HG02885 (cell line): Measurements from ENCODE around the gene ZC3H7B.
"Not testable (repeated sequence)": the region's sequence is repeated elsewhere in the genome, so short reads cannot be mapped to it uniquely, and the experiment has no call there.

ENCODE experiments used
- ATAC-seq: cut with Tn5 transposase; IDR thresholded peaks from one replicate; pipeline ENCODE4 v1.9.1; 2021; ENCODE audit warnings: mild to moderate bottlenecking; ENCODE audit not compliant: unreplicated experiment, poor library complexity

ZC3H7B gene

GRCh38 chr22:41368543-41369423 lies 67.5 kb downstream of the ZC3H7B start:
- ATAC-seq = no peak

GRCh38 chr22:41369424-41369745 lies 68.1 kb downstream of the ZC3H7B start:
- ATAC-seq = no peak

GRCh38 chr22:41369837-41370236 lies 68.5 kb downstream of the ZC3H7B start:
- ATAC-seq = no peak

GRCh38 chr22:41377846-41378245 lies 76.5 kb downstream of the ZC3H7B start:
- no peak for ATAC-seq

- ATAC-seq = peak; percentile 19
Measured at GRCh38 chr22:41380993-41381328, 79.6 kb downstream of the ZC3H7B start.

GRCh38 chr22:41381329-41382097 lies 80.2 kb downstream of the ZC3H7B start, which contains the start of gene TEF:
TEF (plus strand) TSS chr22:41381942; CDS start chr22:41382045, 103 bp downstream.
- peak; percentile 84 for ATAC-seq

GRCh38 chr22:41382098-41382578 lies 80.8 kb downstream of the ZC3H7B start:
- peak; percentile 33 for ATAC-seq

GRCh38 chr22:41382610-41383009 lies 81.3 kb downstream of the ZC3H7B start:
- ATAC-seq = no peak

GRCh38 chr22:41383085-41383484 lies 81.8 kb downstream of the ZC3H7B start:
- ATAC-seq = no peak

- no peak for ATAC-seq
Measured at GRCh38 chr22:41384128-41384527, 82.8 kb downstream of the ZC3H7B start.

- ATAC-seq = no peak
Measured at GRCh38 chr22:41387341-41387740, 86.0 kb downstream of the ZC3H7B start.

- ATAC-seq = no peak
Measured at GRCh38 chr22:41394012-41394356, 92.7 kb downstream of the ZC3H7B start.

- ATAC-seq = no peak
Measured at GRCh38 chr22:41395531-41396240, 94.4 kb downstream of the ZC3H7B start.

GRCh38 chr22:41397143-41397811 lies 96.0 kb downstream of the ZC3H7B start:
- ATAC-seq = no peak

GRCh38 chr22:41398921-41399320 lies 97.6 kb downstream of the ZC3H7B start:
- ATAC-seq = no peak

- ATAC-seq = no peak
Measured at GRCh38 chr22:41401781-41402648, 100.7 kb downstream of the ZC3H7B start.

- not testable (repeated sequence) for ATAC-seq
Measured at GRCh38 chr22:41402851-41403250, 101.5 kb downstream of the ZC3H7B start.

- ATAC-seq = peak; percentile 84
Measured at GRCh38 chr22:41403532-41404318, 102.4 kb downstream of the ZC3H7B start.

GRCh38 chr22:41405588-41405987 lies 104.3 kb downstream of the ZC3H7B start:
- ATAC-seq = no peak
